DMS153 (cell line): ENCODE results near the gene TNFRSF25.
"Not testable (repeated sequence)": the region's sequence is repeated elsewhere in the genome, so short reads cannot be mapped to it uniquely, and the experiment has no call there.

Experiments used
- DNase-seq: peaks from one replicate; lab custom pipeline; 2025; lab: John Stamatoyannopoulos, UW

The TNFRSF25 gene

GRCh38 chr1:6470132-6471085 lies 4.4 kb upstream of the TNFRSF25 start:
- DNase-seq = no peak

- no peak for DNase-seq
These were observed 2.9 kb upstream of the TNFRSF25 start for GRCh38 chr1:6468729-6469461.

DNA sequence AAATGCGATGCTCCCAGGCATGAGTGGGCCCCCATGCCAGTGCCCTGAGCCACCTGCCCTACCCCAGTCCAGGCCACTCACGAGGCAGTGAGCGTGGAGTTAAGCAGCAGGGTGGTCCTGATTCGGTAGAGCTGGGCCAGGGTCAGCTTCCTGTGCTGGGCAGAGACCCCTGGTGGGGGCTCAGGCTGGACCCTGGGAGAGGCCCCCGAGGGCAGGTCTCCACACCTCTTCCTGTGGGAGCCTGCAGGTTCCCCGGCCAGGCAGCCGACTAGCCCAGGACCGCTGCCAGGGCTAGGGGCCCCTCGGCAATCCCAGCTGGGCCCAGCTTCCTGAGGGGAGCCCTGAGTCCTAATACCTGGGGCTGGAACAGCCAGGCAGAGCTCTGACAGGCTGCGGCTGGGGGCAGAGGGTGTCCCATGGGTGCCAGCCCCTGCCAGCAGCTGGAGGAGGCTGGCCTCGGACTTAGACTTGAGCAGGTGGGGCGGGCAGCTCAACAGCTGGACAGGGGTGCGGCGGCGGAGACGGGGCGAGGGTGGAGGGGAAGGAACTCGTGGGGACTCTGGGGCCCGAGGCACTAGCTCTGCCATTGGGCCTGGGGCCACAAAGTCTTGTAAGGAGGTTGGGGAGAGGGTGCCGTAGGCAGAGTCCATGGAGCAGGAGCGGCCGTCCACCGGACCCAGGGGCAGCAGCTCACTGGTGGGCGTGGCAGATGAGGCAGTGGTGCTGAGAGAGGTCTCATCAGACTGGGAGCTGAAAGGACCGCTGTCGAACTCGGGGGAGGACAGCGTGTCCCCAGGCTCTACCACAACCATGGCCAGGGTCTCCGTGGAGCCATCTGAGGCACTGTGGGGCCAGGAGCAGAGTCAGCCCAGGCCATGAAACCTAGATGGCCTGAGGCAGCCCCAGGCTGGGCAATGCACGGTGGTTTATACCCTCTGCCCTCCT lies 2.0 kb upstream of the TNFRSF25 start:
- DNase-seq = no peak

DNA sequence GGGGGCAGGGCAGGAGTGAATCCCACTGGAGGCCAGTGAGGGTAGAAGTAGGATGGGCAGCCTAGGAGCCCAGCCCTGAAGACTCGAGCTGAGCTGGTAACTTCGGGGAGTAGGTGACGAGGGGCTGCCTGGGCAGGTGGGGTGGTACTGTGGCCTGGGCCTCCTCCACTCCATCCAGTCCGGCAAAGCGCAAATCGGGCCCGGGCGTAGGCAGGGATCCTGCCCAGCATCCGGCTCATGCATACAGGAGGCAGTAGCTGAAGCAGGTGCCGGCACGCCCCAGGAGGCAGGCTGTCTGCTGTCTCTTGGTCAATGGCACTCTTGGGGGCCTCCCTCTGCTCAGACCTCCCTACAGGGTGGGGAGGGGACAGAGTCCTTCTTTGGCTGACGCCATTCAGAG lies 1.3 kb upstream of the TNFRSF25 start:
- no peak for DNase-seq

GRCh38 chr1:6466751-6467150 lies 778 bp upstream of the TNFRSF25 start:
- no peak for DNase-seq

GRCh38 chr1:6465461-6466005 lies 440 bp downstream of the TNFRSF25 start:
- no peak for DNase-seq

GRCh38 chr1:6464915-6465314 lies 1.1 kb downstream of the TNFRSF25 start:
- no peak for DNase-seq

- no peak for DNase-seq
These were observed 1.5 kb downstream of the TNFRSF25 start for GRCh38 chr1:6464514-6464836.

- DNase-seq = no peak
These were observed 2.9 kb downstream of the TNFRSF25 start for GRCh38 chr1:6463120-6463412.

- DNase-seq = no peak
These were observed 3.4 kb downstream of the TNFRSF25 start for GRCh38 chr1:6462412-6463119.

DNA sequence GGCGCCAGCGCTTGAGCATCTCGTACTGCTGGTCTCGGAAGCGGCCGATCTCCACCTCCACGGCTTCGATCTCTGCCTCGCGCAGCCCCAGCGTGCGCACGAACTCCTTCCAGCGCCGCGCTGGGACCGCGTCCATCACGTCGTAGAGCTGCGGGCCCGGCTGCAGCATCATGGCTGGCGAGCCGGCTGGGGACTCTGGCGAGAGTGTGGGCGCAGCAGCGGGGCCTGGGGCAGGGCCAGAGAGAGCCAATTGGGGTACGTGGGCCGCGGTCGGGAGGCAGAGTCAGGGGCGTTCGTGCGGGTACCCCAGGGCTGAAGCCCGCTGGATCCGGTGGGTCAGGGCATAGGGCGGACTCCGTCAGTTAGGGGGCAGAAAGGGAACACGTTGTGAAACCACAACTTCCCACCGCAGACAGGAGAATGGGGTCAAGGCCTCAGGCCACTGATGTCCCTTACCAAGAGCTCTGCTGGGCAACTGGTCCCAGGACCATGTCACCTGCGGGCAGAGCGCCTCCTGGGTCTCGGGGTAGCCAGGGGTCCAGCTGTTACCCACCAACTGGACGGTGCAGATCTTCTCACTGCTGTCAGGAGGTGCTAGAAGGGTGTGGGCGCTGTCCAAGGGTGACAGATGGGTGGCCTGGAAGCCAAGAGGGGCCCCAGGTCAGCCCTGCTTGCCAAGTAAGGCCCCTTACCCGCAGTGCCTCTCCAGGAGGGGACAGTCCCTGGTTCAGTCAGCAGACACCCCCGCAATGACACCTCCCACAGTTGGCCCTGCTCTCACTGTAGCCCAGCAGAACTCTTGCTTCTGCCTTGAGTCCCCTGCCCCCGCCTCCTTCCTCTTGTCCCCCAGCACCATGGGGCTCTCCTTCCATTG lies 4.2 kb downstream of the TNFRSF25 start:
- no peak for DNase-seq

- no peak for DNase-seq
These were observed 4.9 kb downstream of the TNFRSF25 start for GRCh38 chr1:6461051-6461530.

- DNase-seq = no peak
These were observed 5.5 kb downstream of the TNFRSF25 start for GRCh38 chr1:6460301-6461050.

DNA sequence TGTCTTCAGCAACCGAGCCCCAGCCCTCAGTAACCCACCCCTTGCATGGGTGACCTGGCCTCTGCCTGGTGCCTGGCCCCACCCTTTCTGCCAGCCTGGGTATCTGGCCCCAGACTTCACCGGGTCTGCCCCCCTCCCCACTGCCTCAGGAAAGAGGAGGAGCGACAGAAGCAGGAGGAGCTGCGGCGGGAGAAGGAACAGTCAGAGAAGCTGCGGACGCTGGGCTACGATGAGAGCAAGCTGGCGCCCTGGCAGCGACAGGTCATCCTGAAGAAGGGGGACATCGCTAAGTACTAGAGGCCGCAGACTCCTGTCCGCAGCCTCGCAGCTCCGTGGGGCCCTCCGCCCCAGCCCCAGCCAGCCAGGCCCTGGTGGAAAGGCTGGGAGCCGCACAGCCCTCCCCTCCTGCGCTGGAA lies 6.1 kb downstream of the TNFRSF25 start:
- DNase-seq = no peak

DNA sequence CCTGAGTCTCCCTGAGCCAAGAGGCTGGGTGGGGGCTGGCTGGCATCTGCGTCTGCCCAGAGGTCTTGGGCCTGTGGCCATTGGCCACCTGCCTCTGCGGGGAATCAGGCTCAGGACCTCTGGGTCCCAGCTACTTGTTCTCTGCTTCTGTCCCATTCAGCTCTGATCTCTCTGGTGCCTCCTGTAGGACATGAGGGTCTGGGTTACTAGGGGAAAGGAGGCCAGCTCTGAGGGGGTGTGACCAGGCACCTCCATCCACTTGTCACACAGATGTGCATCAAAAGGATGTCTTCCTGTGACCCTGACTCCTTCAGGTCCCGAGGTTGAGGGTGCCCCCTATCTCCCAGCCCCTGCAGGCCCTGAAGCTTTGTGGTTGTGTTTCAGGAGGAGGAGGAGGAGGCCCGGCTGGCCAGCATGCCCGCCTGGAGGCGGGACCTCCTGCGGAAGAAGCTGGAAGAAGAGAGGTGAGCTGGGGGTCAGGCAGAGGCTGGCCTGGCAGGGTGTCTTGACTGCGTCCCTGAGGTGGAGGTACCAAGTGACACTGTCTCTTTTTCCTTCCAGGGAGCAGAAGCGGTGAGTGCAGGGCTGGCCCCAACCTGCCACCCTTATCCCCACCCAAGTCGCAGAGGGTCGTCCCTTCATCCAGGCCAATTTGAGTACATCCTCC lies 9.0 kb downstream of the TNFRSF25 start:
- DNase-seq = no peak

GRCh38 chr1:6455752-6456520 lies 10.0 kb downstream of the TNFRSF25 start:
- not testable (repeated sequence) for DNase-seq

DNA sequence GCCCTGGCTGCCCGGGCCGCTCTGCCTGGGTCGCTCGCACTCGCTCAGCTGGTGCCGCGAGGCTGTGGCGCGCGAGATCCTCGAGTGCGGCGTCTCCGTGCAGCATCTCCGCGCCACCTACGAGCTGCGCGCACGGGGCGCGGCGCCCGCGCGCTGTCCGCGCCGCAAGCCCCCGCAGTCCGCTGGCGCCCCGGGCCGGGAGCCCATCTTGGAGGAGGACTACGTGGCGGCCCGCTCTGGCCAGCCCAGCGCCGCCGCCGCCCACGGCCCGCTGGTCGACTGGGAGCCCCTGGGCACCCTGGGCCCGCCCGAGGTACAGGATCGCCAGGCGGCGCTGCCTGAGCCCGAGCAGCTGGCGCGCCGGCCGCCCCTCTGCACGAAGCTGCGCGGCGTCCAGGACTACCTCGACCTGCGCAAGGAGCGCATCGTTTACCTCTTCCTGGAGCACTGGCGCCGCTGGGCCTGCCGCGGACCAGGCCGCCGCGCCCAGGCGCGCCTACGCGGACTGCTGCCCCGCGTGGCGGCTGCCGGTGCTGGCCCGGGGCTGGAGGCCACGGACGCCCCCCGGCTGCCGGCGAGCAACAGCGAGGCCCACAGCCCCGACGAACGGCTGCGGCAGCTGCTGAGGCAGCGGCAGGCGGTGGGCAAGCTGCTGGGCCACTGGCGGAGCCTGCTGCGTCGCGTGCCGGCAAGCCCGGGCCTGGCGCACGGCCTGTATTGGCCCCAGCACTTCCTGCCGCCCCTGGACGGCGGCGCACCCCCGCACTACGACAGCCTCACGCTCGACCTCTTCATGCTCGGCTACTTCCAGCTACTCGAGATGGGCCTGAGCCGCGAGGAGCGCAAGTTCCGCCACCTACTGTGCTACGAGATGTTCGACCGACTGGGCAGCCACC lies 10.9 kb downstream of the TNFRSF25 start:
- DNase-seq = no peak
